HEK293T (cell line): ENCODE measurements around the gene CLEC4G.

Experiments
- ARNT ChIP-seq: fragments of 450-650 bp; IDR thresholded peaks from 2 replicates; pipeline ENCODE4 v1.6.1; 2017; ENCODE audit warnings: mild to moderate bottlenecking
- ELF4 ChIP-seq: fragments of 450-650 bp; IDR thresholded peaks from 2 replicates; pipeline ENCODE4 v1.6.1; 2017; ENCODE audit warnings: antibody characterized with exemption
- FOXA1 ChIP-seq: fragments of 450-650 bp; IDR thresholded peaks from 2 replicates; pipeline ENCODE4 v1.6.1; 2016; ENCODE audit warnings: mild to moderate bottlenecking
- SUZ12 ChIP-seq: fragments of 450-650 bp; IDR thresholded peaks from 2 replicates; pipeline ENCODE4 v1.6.1; 2016; ENCODE audit warnings: mild to moderate bottlenecking
- TARDBP ChIP-seq: fragments of 450-650 bp; IDR thresholded peaks from 2 replicates; pipeline ENCODE4 v1.6.1; 2016
- ZNF384 ChIP-seq: fragments of 450-650 bp; IDR thresholded peaks from 2 replicates; pipeline ENCODE4 v1.6.1; 2016

GRCh38 chr19:7769171-7769570 is 37.3 kb upstream of the CLEC4G start:
- TF ChIP-seq TARDBP (no peak), SUZ12 (no peak), ARNT (no peak), ELF4 (no peak), FOXA1 (no peak), ZNF384 (no peak)
